Amniotic stem cell (primary cell): Measurements from ENCODE around the gene DCLK2.
A peak's percentile ranks its signal among the peaks of the same experiment; 100 is the strongest.

Experiments
- DNase-seq: peaks from one replicate; lab custom pipeline; 2025; lab: John Stamatoyannopoulos, UW

Gene DCLK2

DNA sequence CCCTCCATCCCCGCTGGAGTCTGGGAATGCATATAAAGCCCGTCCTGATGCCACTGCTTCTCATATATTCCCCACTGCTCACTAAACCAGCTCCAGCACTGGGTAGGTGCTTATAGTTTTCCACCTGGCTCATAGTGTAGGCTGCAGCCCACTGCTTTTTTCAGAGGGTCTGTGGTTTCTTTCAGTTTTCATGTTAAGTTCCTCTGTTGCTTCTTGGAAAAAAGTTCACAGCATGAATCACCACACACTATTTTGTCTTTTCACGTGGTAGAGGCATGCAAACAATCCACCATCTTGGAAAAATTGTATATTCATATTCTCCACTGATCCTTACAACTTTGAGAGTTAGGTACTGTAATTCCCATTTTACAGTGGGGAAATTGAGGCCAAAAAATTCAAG is 39.4 kb downstream of the DCLK2 start:
- no peak for DNase-seq

DNA sequence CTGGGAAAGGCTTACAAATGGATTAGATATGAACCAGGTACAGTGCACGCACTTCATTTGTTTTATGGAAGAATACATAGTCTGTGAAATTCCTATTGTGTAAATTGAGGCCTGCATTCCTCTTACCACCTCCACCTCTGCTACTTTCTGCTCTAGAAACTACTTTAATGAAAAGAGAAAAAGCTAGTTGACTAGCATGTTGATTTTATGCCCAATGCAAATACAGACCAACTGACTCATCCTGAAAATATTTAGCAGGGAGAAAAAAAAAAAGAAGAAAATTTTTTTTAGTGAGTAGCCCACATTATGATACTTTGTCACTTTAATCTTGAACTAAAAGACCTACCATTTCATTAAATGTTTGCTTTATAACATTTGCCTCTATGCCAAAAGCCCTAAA is 41.2 kb downstream of the DCLK2 start:
- DNase-seq, result no peak

DNA sequence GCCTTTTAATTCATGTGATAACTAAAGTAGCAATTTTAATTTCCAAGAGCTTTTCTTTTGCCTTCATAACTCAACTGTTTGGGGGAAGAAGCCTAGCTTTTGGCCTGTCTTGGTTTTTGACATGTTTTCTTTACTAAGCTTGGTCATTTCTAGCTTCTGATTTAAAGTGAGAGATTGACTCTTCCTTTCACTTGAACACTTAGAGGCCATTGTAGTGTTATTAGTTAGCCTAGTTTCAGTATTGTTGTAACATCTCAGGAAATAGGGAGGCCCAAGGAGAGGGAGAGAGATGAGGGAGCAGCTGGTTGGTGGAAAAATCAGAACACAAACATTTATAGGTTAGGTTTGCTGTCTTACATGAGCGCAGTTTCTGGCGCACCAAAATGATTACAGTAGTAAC is 44.8 kb downstream of the DCLK2 start:
- DNase-seq, result no peak

DNA sequence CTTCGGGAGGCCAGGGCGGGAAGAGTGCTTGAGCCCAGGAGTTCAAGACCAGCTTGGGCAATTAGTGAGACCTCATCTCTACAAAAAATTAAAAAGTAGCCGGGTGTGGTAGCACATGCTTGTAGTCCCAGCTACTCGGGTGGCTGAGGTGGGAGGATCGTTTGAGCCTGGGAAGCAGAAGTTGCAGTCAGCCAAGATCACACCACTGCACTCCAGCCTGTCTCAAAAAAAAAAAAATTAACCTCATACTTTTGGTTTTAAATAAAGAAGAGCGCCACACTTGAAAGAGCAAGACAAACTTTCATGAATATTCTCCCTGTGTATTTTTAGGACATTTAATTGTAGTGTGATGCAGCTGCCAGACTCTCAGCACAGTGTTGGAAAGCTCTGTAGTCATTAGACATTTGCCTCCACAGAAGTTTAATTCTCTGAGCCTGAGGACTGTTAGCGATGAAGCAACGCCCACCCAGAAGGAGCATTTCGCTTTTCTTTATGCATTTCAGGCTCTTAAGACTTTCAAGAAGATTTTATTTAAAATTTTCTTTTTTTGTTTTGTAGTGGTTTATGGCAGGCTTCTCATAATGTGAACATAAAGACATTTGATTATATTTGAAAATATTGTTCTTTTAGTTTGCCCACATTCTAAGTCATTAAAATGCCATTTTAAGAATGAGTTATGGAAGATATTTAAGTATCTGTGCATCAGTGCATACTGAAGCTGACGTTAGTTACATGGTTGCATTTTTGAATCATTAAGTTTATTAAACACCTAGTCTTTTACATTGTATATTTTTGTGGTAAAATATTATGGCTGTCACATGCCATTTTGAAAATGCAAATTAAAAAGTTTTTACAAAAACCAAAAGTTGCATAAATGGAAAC is 45.8 kb downstream of the DCLK2 start:
- DNase-seq, result no peak

DNA sequence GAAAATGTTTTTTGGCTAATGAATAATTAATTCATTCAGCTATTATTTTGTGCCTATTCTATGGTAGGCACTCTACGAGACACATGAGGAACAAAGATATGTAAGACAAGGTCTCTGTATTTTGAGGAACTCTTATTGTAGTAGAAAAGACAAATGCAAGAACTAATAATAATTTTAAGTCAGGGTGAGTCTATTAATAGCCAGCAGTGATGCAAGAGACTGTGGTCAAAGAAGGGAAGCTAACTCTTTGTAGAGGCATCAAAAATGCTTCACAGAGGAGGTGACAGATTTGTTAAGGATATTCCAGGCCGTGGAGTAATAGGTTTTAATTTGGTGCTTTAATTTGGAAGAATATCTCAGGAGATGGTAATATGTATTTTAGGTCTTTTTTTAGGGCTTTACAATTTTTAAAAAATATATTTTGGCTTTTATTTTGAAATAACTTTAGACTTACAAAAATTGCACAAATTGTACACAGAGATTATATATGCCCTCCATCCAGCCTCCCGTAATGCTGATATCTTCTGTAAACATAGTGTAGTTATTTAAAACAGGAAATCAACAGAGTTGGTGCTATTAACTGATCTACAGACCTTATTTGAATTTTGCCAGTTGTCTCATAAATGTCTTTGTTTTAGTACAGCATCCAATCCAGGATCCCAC is 48.1 kb downstream of the DCLK2 start:
- DNase-seq, result no peak

DNA sequence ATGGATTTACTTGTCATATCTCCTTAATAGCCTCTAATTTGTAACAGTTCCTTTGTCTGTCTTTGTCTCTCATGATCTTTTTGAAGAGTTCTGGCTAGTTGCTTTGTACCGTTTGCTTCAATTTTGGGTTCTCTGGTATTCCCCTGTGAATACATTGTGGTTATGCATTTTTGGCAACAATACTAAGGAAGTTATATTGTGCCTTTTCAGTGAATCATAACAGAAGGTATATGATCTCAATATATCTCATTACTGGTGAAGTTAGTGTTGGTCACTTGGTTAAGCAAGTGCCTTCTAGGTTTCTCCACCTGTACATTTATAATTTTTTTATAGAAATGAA is 48.6 kb downstream of the DCLK2 start:
- no peak for DNase-seq

DNA sequence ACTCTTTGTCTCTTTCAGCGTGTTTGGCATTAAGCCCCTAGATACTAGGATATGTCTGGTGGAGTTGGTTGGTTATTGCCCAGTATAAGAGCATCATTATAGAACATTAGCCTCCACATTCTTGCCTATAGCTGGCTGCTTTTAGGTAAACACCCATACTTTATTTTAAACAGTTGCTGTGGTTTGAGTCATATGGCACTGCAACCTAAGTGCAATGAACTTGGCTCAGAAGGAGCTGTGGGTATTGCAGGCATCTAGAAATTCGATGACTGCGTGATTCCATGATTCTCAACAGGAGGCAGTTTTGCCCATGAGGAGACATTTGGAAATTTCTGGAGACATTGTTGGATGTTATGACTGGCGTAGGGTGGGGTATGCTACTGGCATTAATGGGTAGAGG is 49.5 kb downstream of the DCLK2 start:
- DNase-seq, result no peak

DNA sequence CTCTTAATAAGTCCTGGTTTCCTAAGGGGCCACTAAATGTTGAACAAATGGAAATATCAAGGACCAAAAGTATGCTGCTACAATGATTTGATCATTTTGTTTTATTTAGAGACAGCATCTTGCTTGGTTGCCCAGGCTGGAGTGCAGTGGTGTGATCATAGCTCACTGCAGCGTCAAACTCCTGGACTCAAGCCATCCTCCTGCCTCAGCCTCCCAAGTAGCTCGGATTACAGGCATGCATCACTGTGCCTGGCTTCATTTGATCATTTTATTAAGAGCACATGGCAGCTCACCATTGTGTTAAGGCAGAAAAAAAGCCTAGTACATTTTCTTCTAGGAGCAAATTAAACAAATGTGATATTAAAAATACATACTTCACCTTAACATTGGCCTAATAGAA is 52.7 kb downstream of the DCLK2 start:
- DNase-seq, result no peak

DNA sequence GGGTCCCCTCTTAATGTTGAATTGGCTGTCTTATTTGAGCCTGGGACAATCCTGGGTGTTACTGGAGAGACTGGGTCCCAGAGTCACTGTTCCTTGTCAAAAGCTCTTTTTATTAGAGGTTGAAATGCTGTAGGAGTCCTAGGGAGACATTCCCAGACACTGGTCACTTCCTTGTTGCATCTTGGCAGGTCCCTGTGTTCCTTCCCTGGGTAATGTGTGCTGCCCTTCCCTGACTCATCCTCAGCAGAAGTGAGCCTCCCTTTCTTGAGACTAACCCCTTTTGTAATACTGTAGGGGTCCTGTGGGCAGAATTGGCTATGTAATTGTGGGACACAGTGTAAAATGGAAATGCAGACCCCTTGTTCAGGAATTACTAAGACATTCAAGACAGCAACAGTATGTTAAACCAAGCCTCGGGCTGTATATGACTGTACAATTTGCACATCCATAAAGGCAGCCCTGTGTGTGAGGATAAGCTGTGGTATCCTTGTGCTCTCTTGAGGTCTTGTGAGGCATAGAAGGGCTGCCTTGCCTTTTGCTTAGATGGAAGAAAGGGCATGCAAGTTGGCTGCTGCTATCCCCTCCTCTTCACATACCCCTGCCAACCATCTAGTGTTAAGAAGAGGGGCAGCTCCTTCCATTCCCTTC is 53.5 kb downstream of the DCLK2 start:
- no peak for DNase-seq

DNA sequence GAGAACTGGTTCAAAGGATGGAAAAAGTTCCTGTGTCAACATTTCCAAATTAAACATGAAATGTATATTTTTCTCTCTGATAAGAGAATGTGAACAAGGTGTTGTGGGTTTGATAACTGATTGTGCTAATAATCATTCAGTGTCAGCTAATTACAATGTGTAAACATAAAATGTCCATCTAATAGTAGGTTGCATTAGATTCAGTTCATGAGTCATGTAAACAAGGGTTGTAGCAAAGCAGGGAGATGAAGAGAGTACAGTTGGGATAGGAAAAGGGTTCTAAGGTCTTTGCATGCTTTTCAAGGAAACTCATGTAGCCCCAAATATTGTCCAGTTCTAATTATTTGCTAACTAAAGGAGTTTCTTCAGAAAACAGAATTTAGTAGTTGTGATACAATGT is 55.4 kb downstream of the DCLK2 start:
- no peak for DNase-seq

DNA sequence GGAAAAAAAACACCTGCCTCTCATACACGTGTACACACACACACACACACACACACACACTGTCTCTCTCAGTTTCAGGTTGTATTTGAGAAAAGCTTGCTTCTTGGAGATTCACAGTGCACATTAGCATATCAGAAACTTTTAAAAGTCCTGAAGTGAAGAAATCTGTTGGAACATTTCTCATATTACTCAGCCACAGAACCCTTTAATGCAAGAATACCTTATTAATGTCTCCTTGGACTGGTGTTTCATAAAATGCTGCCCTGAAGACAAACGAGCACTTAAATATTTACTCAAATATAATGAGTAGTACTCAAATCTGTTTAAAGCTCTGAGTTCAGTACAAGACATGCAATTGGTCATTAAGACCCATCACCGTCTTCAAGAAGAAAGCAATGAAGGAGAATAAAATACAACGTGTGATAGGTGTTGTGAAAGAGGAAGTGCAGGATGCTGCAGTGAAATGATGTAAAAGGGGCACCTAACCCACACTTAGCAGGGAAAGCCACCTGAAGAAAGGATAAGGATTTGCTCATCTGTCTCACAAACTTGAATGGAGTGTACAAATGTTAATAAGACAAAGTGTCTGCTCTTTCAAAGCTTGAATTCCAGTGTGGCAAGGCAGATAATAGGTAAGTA is 57.0 kb downstream of the DCLK2 start:
- no peak for DNase-seq

DNA sequence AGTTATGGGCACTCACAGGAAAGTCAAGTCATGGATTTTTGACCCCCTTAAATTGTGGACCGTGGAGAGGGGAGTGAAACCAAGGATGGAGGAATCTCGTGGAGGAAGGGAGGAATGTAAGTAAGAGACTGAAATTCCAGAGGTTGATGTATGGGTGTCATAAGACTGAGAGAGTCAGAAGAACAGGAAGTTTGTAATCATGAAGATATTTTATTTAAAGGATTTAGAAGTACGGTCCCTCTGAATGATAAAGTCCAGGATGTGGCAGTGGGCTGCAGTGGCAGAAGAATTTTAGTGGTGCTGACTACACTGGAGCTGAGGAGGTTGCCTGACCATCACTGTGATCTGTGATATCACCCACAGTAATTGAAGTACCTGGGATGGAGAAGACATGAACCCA is 57.8 kb downstream of the DCLK2 start:
- no peak for DNase-seq

DNA sequence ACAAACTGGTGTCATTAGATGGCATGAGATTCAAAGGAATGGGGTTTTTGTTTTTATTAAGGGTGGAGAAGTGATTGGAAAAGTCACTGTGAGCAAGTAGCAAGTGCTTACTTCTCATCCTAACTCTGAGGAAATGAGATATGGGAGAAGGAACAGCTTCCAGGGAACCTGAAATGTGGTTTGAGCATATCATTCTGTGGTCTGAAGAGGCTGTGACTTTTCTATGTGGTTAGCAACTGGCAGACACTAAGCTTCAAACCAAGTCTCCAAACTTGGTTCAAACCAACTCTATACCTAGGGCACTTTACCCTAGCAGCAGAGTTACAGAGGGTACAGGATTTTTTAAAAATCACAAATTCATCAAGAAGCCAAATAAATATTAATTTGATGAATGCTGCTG is 58.2 kb downstream of the DCLK2 start:
- no peak for DNase-seq

DNA sequence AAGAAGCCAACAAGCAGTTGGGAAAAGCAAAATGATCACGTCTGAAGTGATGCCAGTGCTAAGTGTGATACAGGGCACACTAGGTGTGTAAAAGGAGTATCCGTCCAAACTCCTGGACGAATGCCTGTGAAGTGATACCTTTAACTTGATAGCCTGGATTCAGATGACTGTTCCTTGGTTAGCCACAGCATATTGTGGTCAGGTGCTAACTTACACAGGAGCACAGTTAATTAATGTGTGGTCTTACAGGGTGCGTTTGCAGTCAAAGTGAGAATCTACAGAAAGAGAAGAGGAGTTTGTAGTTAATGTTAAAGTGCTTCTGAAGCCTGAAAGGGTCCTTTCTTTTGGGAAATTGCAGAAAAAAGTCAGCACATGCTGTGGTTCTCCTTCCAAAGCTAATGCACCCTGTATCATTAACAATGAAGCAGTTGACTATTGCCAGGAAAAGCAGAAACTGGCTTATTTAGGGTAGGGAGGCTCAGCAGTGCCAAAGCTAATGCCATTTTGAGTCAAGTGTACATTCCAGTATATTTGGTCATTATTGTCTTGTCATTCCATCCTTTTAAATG is 61.1 kb downstream of the DCLK2 start:
- no peak for DNase-seq

DNA sequence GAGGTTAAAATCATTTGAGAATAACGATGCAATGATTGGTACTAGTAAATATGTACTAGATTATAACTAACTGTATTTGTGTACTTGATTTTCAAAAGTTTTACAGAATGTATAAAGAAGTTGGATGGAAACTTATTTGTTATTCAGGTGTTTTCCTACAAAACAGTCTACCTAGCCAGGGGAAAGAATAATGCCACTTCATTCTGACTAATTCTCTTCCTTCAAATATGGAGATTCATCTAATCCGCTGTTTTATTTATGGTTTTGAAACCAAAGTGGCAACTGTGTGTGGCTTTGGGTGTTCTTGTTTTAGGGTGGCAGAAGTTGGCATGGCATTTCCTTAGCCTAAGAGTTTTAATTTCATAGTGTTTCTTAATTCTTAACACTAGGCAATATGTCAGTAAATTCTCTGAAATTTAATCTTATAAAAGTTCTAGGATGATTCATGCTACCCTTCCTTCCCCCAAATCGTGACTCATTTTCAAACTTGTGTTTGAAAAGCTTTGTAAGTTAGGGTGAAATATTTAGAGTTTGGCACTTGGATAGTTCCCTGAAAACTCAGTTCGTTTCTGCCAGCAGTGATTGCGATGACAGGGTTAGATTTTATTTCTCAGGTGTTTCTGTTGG is 62.6 kb downstream of the DCLK2 start:
- DNase-seq, result peak; percentile 39

DNA sequence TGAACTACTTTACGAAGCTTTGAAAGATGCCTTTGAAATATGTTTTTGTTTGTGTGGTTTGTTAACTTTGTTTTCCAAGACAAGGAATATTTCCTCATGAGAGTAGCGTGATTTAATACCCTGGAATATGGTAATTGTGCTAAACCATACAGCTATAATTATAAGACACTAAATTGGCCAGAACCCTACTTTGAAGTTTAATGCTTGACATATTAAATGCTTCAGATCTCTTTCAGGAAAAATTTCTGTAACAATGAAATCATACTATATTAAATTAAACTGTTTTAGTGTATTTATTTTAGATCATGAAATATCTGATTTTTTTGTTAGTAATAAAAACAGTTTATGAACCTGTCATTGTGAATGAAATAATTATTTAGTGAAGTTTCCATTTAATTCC is 63.5 kb downstream of the DCLK2 start:
- no peak for DNase-seq

DNA sequence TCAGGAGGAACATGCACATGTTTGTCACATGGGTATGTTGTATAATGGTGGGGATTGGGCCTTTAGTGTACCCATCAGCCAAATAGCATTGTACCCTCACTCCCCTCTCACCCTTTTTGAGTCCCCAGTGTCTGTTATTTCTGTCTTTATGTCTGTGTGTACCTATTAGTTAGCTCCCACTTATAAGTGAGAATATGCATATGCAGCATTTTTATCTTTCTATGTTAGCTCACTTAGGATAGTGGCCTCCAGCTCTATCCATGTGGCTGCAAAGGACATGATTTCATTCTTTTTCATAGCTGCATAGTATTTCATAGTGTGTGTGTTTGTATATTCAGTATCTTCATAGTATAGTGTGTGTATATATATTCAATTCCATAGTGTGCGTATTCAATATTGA is 64.6 kb downstream of the DCLK2 start:
- DNase-seq, result no peak

DNA sequence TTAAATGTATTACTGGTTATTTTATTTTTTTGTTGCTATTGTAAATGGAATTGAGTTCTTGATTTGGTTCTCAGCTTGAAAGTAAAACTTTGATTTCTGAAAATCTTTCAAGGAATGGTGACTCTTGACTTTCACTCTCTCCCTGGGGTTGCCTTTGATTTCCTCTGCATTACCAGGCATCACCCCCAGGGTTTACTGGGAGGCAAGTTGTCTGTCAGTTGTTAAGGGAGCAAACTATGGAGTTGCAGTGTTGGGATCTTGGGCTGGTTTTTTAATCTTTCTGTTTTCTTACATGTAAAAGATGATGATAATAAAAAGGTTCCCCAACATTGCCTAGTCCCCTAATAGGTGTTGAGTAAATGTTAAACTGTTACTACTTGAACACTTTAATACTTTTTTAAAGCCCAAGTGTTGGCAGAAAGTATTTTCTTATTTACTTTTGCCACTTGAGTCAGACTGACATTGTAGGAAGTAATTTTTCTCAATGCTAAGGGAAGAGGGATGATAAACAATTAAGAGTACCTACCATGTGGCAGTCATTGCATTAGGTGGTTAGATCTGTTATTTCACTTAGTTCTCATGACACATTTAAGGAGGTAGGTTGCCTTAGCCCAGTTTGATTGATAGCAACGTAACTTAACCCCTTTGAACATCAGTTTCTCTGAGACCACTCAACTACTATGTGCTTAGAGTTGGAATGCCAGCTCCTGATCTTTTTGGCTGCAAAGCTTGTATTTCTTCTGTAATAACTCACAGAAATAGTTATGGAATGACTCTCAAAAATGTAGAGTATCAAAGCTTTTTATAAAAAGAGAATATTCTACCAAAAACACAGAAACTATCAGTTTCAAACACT is 67.1 kb downstream of the DCLK2 start:
- no peak for DNase-seq

DNA sequence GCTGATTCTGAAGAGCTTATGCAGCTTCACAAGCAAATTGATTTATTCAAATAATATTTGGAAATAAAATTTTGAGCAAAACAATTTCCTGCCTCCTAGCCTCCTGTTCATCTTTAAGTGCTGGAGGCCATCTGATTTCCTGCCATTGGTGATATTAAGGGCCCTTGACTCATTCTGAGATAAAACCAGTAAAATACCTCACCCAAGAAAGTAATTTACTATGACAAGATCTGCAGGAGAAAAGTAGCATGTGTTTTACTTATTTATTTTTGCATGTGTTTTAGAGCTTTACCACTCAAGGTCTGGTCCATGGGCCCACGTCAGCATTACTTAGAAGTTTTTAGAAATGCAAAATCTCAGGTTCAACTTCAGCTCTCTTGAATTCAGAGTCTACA is 67.7 kb downstream of the DCLK2 start:
- no peak for DNase-seq

DNA sequence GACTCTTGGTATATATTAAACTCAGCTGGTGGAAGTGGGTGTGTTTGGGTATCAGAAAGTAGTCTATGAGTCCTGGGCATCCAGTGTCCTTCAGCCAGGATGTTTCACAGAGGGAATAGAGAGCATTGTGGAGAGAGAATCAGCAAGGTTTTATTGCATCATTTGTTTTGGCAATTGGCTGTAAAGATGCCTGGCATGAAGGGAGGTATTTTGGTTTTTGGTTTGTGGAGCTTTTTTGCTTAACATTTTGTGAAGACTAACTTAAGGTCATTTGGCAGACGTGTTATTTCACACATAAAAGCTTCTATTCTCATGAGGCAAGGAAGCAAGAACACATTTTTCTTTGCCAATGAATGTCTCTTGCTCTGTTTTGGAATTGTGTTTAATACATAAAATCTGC is 71.1 kb downstream of the DCLK2 start:
- no peak for DNase-seq

DNA sequence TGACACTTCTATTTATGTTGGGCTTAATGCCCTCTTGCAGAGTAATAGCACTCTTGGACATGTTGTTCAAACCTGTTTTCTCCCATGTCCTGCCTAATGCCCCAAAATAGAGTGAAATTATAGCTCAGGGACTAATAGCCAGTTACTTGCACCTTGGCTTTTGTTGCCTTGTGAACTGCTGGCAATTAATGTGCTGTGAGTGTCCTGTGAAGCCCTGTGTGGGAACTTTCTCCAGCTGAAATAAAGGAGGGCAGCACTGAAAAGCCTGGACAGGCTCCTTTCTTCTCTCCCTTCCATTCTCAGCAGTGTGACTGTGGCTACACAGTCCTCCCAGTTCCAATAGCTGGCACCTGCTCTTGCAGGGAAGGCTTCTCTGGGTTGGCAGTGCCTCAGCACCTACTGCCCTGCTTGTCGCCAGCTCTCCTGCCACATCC is 72.4 kb downstream of the DCLK2 start:
- no peak for DNase-seq
